ENCODE data around the gene PI16. TPM values are rescaled to one million over a fixed set of nuclear protein-coding genes. Genes with fewer than 3 reads are reported as not detected.

PI16 gene
- polyA plus RNA-seq, 1 donor (not counting 4 experiments of a cell fraction or from before 2014, with no cell fraction given) = not detected

- no peak overlapping the region for H3K4me3 ChIP-seq (ENCODE audit: control insufficient read depth in 2 of 3, extremely low read depth in 1 of 3, insufficient read depth in 2 of 3, low read depth in 1 of 3, low read length in 3 of 3)
- no peak overlapping the region for H2AFZ ChIP-seq (ENCODE audit: control insufficient read depth, low read length)
- FAIRE-seq (no peak), DNase-seq (ENCODE audit: low read depth, low spot score) (no peak)
- no peaks in the 10 kb centered on the region for H3K27me3 ChIP-seq (ENCODE audit: control insufficient read depth, extremely low read depth, insufficient read depth, low read length)
- no peak overlapping the region for H3K4me2 ChIP-seq (ENCODE audit: control insufficient read depth, extremely low read depth, insufficient read depth, low read depth, low read length)
- no peak for TF ChIP-seq CTCF (optimal IDR thresholded peaks at IDR 0.05 in 1 of 3, IDR thresholded peaks at IDR 0.05 in 1 of 3, conservative IDR thresholded peaks at IDR 0.05 in 1 of 3; ENCODE audit: extremely low read depth in 1 of 3, insufficient read depth in 2 of 3, low read length in 3 of 3)
- no peak for TF ChIP-seq EZH2 (IDR thresholded peaks at IDR 0.05; ENCODE audit: low read length)
- H3K27ac ChIP-seq (ENCODE audit: control insufficient read depth, insufficient read depth, low read length) = no peak overlapping the region
- H3K36me3 ChIP-seq (ENCODE audit: control insufficient read depth in 2 of 2, extremely low read depth in 1 of 2, insufficient read depth in 2 of 2, low read length in 2 of 2) = peaks cover 7 to 12% of the 10 kb centered on the region in 2 experiments
- dilution Hi-C loops (cut with MboI; ENCODE audit: extremely low pct_ligation_motif_present, low sequenced_read_pairs) = no loop called here
- no peaks in the 10 kb centered on the region for H3K79me2 ChIP-seq (ENCODE audit: control insufficient read depth, insufficient read depth, low read length)
- H3K9me3 ChIP-seq (ENCODE audit: control insufficient read depth, low read depth, low read length) = no peaks in the 10 kb centered on the region
- H4K20me1 ChIP-seq (ENCODE audit: control insufficient read depth, extremely low read depth, insufficient read depth, low read length) = peaks cover 19% of the 10 kb centered on the region
- no peak overlapping the region for H3K9ac ChIP-seq (ENCODE audit: control insufficient read depth, extremely low read depth, insufficient read depth, low read length)
- H3K4me1 ChIP-seq (ENCODE audit: control insufficient read depth, extremely low read depth, insufficient read depth, low read length) = peaks cover 30% of the 10 kb centered on the region
- H3K9me1 ChIP-seq (ENCODE audit: control insufficient read depth, extremely low read depth, insufficient read depth, low read length) = peaks cover 4% of the 10 kb centered on the region
Measured at GRCh38 chr6:36916126-36916525, 38.4 kb upstream of the PI16 start.

- no peak overlapping the region for H3K27ac ChIP-seq (ENCODE audit: control insufficient read depth, insufficient read depth, low read length)
- H3K9me1 ChIP-seq (ENCODE audit: control insufficient read depth, extremely low read depth, insufficient read depth, low read length) = peaks cover 4% of the 10 kb centered on the region
- H3K4me2 ChIP-seq (ENCODE audit: control insufficient read depth, extremely low read depth, insufficient read depth, low read depth, low read length) = no peak overlapping the region
- H3K4me3 ChIP-seq (ENCODE audit: control insufficient read depth in 2 of 3, extremely low read depth in 1 of 3, insufficient read depth in 2 of 3, low read depth in 1 of 3, low read length in 3 of 3) = no peak overlapping the region
- peaks cover 13% of the 10 kb centered on the region for H4K20me1 ChIP-seq (ENCODE audit: control insufficient read depth, extremely low read depth, insufficient read depth, low read length)
- TF ChIP-seq CTCF (optimal IDR thresholded peaks at IDR 0.05 in 1 of 3, IDR thresholded peaks at IDR 0.05 in 1 of 3, conservative IDR thresholded peaks at IDR 0.05 in 1 of 3; ENCODE audit: extremely low read depth in 1 of 3, insufficient read depth in 2 of 3, low read length in 3 of 3) (no peak), EZH2 (IDR thresholded peaks at IDR 0.05; ENCODE audit: low read length) (no peak)
- H2AFZ ChIP-seq (ENCODE audit: control insufficient read depth, low read length) = no peak overlapping the region
- H3K4me1 ChIP-seq (ENCODE audit: control insufficient read depth, extremely low read depth, insufficient read depth, low read length) = peaks cover 19% of the 10 kb centered on the region
- dilution Hi-C loops (cut with MboI; ENCODE audit: extremely low pct_ligation_motif_present, low sequenced_read_pairs) = no loop called here
- H3K9me3 ChIP-seq (ENCODE audit: control insufficient read depth, low read depth, low read length) = no peaks in the 10 kb centered on the region
- DNase-seq (ENCODE audit: low read depth, low spot score) = no peak
- FAIRE-seq = no peak
- no peaks in the 10 kb centered on the region for H3K79me2 ChIP-seq (ENCODE audit: control insufficient read depth, insufficient read depth, low read length)
- no peaks in the 10 kb centered on the region for H3K27me3 ChIP-seq (ENCODE audit: control insufficient read depth, extremely low read depth, insufficient read depth, low read length)
- peaks cover 9 to 12% of the 10 kb centered on the region in 2 experiments for H3K36me3 ChIP-seq (ENCODE audit: control insufficient read depth in 2 of 2, extremely low read depth in 1 of 2, insufficient read depth in 2 of 2, low read length in 2 of 2)
- H3K9ac ChIP-seq (ENCODE audit: control insufficient read depth, extremely low read depth, insufficient read depth, low read length) = no peak overlapping the region
Measured at GRCh38 chr6:36917541-36918193, 36.9 kb upstream of the PI16 start.

All from keratinocyte (primary cell).